Hepatocyte (in vitro differentiated cells): Measurements from ENCODE around the gene IPO5. TPM values are rescaled to one million over a fixed set of nuclear protein-coding genes. Genes with fewer than 3 reads are reported as not detected.

Experiments used
- DNase-seq: peaks from one replicate; pipeline ENCODE4 v3.0.0-alpha.2; 2016; ENCODE audit warnings: low spot score
- H2AFZ ChIP-seq: fragments of 200-600 bp; sonication (generic); 2 replicates; pipeline ENCODE4 v1.6.0; 2016; ENCODE audit warnings: antibody characterized with exemption, mild to moderate bottlenecking
- H3K27ac ChIP-seq: fragments of 200-600 bp; sonication (generic); 2 replicates; pipeline ENCODE4 v1.5.1; 2016; ENCODE audit warnings: mild to moderate bottlenecking
- H3K27me3 ChIP-seq: fragments of 200-600 bp; sonication (generic); 2 replicates; pipeline ENCODE4 v1.6.1; 2016
- H3K36me3 ChIP-seq: fragments of 200-600 bp; sonication (generic); replicated peaks from 2 replicates; pipeline ENCODE4 v1.5.1; 2016; ENCODE audit warnings: low read depth; ENCODE audit not compliant: insufficient read depth
- H3K4me1 ChIP-seq: fragments of 200-600 bp; sonication (generic); 2 replicates; pipeline ENCODE4 v1.5.1; 2016; ENCODE audit warnings: mild to moderate bottlenecking, moderate library complexity; ENCODE audit not compliant: insufficient read depth
- H3K4me2 ChIP-seq: fragments of 200-600 bp; sonication (generic); 2 replicates; pipeline ENCODE4 v1.6.0; 2016
- H3K4me3 ChIP-seq: fragments of 200-600 bp; sonication (generic); 2 replicates; pipeline ENCODE4 v1.5.1; 2016; ENCODE audit warnings: mild to moderate bottlenecking
- H3K79me2 ChIP-seq: fragments of 200-600 bp; sonication (generic); 2 replicates; pipeline ENCODE4 v1.6.0; 2017; ENCODE audit warnings: mild to moderate bottlenecking
- H3K9me2 ChIP-seq: fragments of 200-600 bp; sonication (generic); replicated peaks from 2 replicates; pipeline ENCODE4 v1.6.0; 2017; ENCODE audit warnings: mild to moderate bottlenecking; ENCODE audit not compliant: insufficient read depth
- H3K9me3 ChIP-seq: fragments of 200-600 bp; sonication (generic); 2 replicates; pipeline ENCODE4 v1.5.1; 2016; ENCODE audit warnings: low read depth, mild to moderate bottlenecking
- H4K20me1 ChIP-seq: fragments of 200-600 bp; sonication (generic); 2 replicates; pipeline ENCODE4 v1.6.0; 2016; ENCODE audit warnings: mild to moderate bottlenecking; ENCODE audit not compliant: insufficient read depth, poor library complexity, severe bottlenecking
- EZH2 ChIP-seq: fragments of 200-600 bp; sonication (generic); IDR thresholded peaks from 2 replicates; pipeline ENCODE4 v1.6.1; 2016; ENCODE audit warnings: antibody characterized with exemption, mild to moderate bottlenecking, borderline replicate concordance
- EZH2phosphoT487 ChIP-seq: fragments of 200-600 bp; sonication (generic); IDR thresholded peaks from one replicate; pipeline ENCODE4 v1.6.1; 2018; ENCODE audit warnings: antibody characterized with exemption, mild to moderate bottlenecking, low read depth, moderate library complexity; ENCODE audit not compliant: unreplicated experiment, severe bottlenecking
- WGBS: methylation state at CpG from one replicate; pipeline ENCODE4 v1.1.6; 2016; ENCODE audit warnings: low lambda C conversion rate; ENCODE audit errors: missing lambda C conversion rate; 5-methylcytosine and 5-hydroxymethylcytosine counted together
- polyA plus RNA-seq: library from polyadenylated mRNA; unstranded; fragments of >200 nt; fragmentation: Nextera tagmentation; extraction: Ambion mirVana; gene quantifications from 2 replicates; pipeline ENCODE4 v1.2.1, GENCODE V29; 2016
- total RNA-seq: library from RNA; depleted of rRNA; stranded (reverse); fragments of >200 nt; gene quantifications from 2 replicates; pipeline ENCODE4 v1.2.3, GENCODE V29; 2014
- TF ChIP-seq, protein P1 (sequence below): fragments of 200-600 bp; sonication (generic); IDR thresholded peaks from 2 replicates; pipeline ENCODE4 v1.5.1; 2016; ENCODE audit warnings: antibody characterized with exemption, mild to moderate bottlenecking; ENCODE audit not compliant: poor library complexity

IPO5 gene
- total and polyA plus RNA-seq, 2 experiments from 2014 or later, result 34.1 to 104 TPM

GRCh38 chr13:98052412-98052811, 98.9 kb downstream of the IPO5 start:
- Histone ChIP-seq H3K9me2 (no peaks in the 10 kb centered on the region), H3K4me2 (no peak overlapping the region), H3K36me3 (no peaks in the 10 kb centered on the region), H3K9me3 (no peaks in the 10 kb centered on the region), H3K4me1 (no peaks in the 10 kb centered on the region), H3K27ac (no peak overlapping the region), H2AFZ (no peak overlapping the region), H3K79me2 (no peaks in the 10 kb centered on the region), H3K4me3 (no peak overlapping the region), H4K20me1 (no peaks in the 10 kb centered on the region), H3K27me3 (no peaks in the 10 kb centered on the region)
- DNase-seq, result no peak
- 96% methylated on average over 6 of the region's 6 CpGs for WGBS
- TF ChIP-seq EZH2 (no peak), EZH2phosphoT487 (no peak)
- TF ChIP-seq, protein P1, sequence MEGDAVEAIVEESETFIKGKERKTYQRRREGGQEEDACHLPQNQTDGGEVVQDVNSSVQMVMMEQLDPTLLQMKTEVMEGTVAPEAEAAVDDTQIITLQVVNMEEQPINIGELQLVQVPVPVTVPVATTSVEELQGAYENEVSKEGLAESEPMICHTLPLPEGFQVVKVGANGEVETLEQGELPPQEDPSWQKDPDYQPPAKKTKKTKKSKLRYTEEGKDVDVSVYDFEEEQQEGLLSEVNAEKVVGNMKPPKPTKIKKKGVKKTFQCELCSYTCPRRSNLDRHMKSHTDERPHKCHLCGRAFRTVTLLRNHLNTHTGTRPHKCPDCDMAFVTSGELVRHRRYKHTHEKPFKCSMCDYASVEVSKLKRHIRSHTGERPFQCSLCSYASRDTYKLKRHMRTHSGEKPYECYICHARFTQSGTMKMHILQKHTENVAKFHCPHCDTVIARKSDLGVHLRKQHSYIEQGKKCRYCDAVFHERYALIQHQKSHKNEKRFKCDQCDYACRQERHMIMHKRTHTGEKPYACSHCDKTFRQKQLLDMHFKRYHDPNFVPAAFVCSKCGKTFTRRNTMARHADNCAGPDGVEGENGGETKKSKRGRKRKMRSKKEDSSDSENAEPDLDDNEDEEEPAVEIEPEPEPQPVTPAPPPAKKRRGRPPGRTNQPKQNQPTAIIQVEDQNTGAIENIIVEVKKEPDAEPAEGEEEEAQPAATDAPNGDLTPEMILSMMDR, result no peak

DNA sequence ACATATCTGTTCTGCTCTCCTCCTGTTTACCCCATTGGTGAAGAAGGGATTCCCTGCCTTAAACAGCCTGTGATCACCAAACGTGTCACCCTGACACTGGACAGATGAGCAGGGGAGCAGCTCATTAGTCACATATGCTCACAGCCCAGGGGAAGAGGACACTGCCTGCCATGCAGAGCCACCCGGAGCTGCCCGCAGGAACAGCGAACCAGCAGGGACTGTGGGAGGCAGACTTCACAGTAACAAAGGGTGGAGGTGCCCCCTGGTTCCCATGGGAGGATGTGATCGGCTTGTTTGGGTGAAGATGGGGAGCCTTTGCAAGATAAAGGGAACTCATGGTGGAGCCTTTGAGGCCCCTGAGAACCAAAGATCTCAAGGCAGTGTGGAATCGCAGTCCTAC, 100.8 kb downstream of the IPO5 start:
- no peaks in the 10 kb centered on the region for H3K27me3 ChIP-seq
- no peak overlapping the region for H3K27ac ChIP-seq
- no peaks in the 10 kb centered on the region for H3K79me2 ChIP-seq

GRCh38 chr13:98055623-98056022, 102.1 kb downstream of the IPO5 start:
- H3K27ac ChIP-seq, result no peak overlapping the region
- no peaks in the 10 kb centered on the region for H3K36me3 ChIP-seq
- H3K27me3 ChIP-seq, result no peaks in the 10 kb centered on the region
- no peak for DNase-seq
- H3K4me3 ChIP-seq, result no peak overlapping the region
- no peak overlapping the region for H3K4me2 ChIP-seq
- no peaks in the 10 kb centered on the region for H3K4me1 ChIP-seq
- H2AFZ ChIP-seq, result no peak overlapping the region
- WGBS, result 80% methylated on average over 6 of the region's 6 CpGs
- no peaks in the 10 kb centered on the region for H3K9me2 ChIP-seq
- H3K79me2 ChIP-seq, result no peaks in the 10 kb centered on the region
- TF ChIP-seq, protein P1, result no peak
- TF ChIP-seq EZH2 (no peak), EZH2phosphoT487 (no peak)
- no peaks in the 10 kb centered on the region for H3K9me3 ChIP-seq
- no peaks in the 10 kb centered on the region for H4K20me1 ChIP-seq

More for the DNA sequence above, 100.8 kb downstream of the IPO5 start:
- Histone ChIP-seq H3K4me3 (no peak overlapping the region), H3K36me3 (no peaks in the 10 kb centered on the region), H4K20me1 (no peaks in the 10 kb centered on the region), H2AFZ (no peak overlapping the region), H3K9me3 (no peaks in the 10 kb centered on the region), H3K9me2 (no peaks in the 10 kb centered on the region), H3K4me2 (no peak overlapping the region), H3K4me1 (no peaks in the 10 kb centered on the region)
- DNase-seq, result no peak
- TF ChIP-seq, protein P1, result no peak
- TF ChIP-seq EZH2phosphoT487 (no peak), EZH2 (no peak)
- 92% methylated on average over 6 of the region's 6 CpGs for WGBS

- WGBS, result 95% methylated on average over 11 of the region's 11 CpGs
- H3K4me2 ChIP-seq, result no peak overlapping the region
- H3K4me3 ChIP-seq, result no peak overlapping the region
- H3K27ac ChIP-seq, result no peak overlapping the region
- H3K36me3 ChIP-seq, result no peaks in the 10 kb centered on the region
- H2AFZ ChIP-seq, result no peak overlapping the region
- TF ChIP-seq EZH2 (no peak), EZH2phosphoT487 (no peak)
- H4K20me1 ChIP-seq, result no peaks in the 10 kb centered on the region
- no peaks in the 10 kb centered on the region for H3K27me3 ChIP-seq
- no peak for DNase-seq
- no peaks in the 10 kb centered on the region for H3K79me2 ChIP-seq
- H3K9me3 ChIP-seq, result no peaks in the 10 kb centered on the region
- no peaks in the 10 kb centered on the region for H3K4me1 ChIP-seq
- H3K9me2 ChIP-seq, result no peaks in the 10 kb centered on the region
Observed at GRCh38 chr13:98056839-98057410, 103.5 kb downstream of the IPO5 start.
